Tibial nerve (tissue), 4 donors: Measurements from ENCODE around the gene FAM181A. TPM values are rescaled to one million over a fixed set of nuclear protein-coding genes. Genes with fewer than 3 reads are reported as not detected.

ENCODE experiments used
- DNase-seq, 2 donors: peaks; one replicate each; pipeline ENCODE4 v3.0.0-alpha.2; 2019; ENCODE audit warnings: low spot score in 2 of 2
- H3K27ac ChIP-seq, 4 donors: fragments of 200-600 bp; sonication (generic) in 3 of 4; one replicate each; pipeline ENCODE4 v1.5.1; 2017 to 2019; ENCODE audit warnings: mild to moderate bottlenecking in 1 of 4
- H3K27me3 ChIP-seq, 2 donors: fragments of 200-600 bp; sonication (generic) in 1 of 2; one replicate each; pipeline versions ENCODE4 v1.5.1 to v1.6.0; 2017 to 2019
- H3K36me3 ChIP-seq, 3 donors: fragments of 200-600 bp; sonication (generic); one replicate each; pipeline ENCODE4 v1.5.1; 2018 to 2019
- H3K4me1 ChIP-seq, 4 donors: fragments of 200-600 bp; sonication (generic) in 3 of 4; one replicate each; pipeline ENCODE4 v1.5.1; 2017 to 2019
- H3K4me3 ChIP-seq, 4 donors: fragments of 200-600 bp; sonication (generic) in 3 of 4; one replicate each; pipeline ENCODE4 v1.5.1; 2017 to 2019; ENCODE audit warnings: mild to moderate bottlenecking in 1 of 4, moderate library complexity in 1 of 4
- H3K9me3 ChIP-seq, 4 donors: fragments of 200-600 bp; sonication (generic) in 3 of 4; one replicate each; pipeline ENCODE4 v1.5.1; 2017 to 2019
- EP300 ChIP-seq, 2 donors: sonication (generic); formaldehyde crosslinking; IDR thresholded peaks; one replicate each; pipeline ENCODE4 v1.6.1; 2017; ENCODE audit warnings: antibody characterized with exemption in 2 of 2, mild to moderate bottlenecking in 1 of 2
- POLR2A ChIP-seq, 2 donors: fragments of 450-650 bp; IDR thresholded peaks; one replicate each; pipeline ENCODE4 v1.6.1; 2017; ENCODE audit warnings: antibody characterized with exemption in 2 of 2, mild to moderate bottlenecking in 2 of 2, moderate library complexity in 2 of 2
- WGBS, 2 donors: methylation state at CpG; one replicate each; pipeline ENCODE4 v1.1.5; 2018; 5-methylcytosine and 5-hydroxymethylcytosine counted together
- total RNA-seq, 4 donors: library from RNA; depleted of rRNA; stranded (reverse); fragments of >200 nt; gene quantifications; one replicate each; pipeline ENCODE4 v1.1.0, GENCODE V29; 2016
- TF ChIP-seq, protein P1 (sequence below), 5 experiments: fragments of 200-600 bp in 3 of 5; fragments of 450-650 bp in 2 of 5; sonication (generic) in 3 of 5; IDR thresholded peaks; one replicate each; pipeline ENCODE4 v1.5.1; 2016 to 2019; ENCODE audit warnings: antibody characterized with exemption in 5 of 5, mild to moderate bottlenecking in 3 of 5, moderate library complexity in 2 of 5

FAM181A gene
- total RNA-seq, 4 donors from 2014 or later, result not detected

DNA sequence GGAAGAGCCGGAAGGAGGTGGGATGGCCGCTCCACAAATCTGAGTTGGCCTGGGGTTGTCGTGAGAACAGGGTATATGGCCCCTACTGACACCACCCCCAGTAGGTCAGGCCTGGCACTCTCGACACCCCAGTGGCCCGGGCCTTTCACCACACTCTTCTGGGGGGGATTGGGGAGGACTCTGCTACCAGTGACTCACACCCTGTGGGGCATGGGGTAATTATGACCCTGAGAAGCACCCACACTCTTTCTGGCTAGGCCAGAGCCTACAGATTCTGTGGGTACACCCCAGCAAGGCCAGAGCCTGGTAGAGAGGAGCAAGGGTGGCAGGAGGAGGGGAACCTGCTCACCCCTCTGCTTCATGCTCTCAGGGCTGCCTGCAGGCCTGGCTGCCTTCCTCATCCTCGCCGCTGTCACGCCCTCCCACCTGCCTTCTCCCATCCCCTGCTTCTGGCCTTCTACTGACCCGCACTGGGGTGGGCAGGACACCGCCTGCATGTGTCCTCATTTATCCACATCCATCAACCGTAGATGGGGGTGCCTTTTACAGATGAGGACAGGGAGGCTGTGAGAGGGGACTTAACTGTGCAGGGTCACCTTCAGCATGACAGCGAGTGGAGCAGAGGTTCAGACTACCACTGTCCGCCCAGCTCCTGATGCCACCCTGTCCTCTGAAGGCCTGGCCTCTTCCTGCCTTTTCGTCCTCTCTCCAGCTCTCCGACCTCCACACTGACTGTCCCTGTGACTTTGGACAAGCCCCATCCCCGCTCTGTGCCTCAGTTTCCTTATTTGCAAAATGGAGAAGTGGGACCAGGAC, 30.8 kb downstream of the FAM181A start:
- TF ChIP-seq POLR2A (IDR thresholded peaks at IDR 0.05), result no peak
- TF ChIP-seq, protein P1, sequence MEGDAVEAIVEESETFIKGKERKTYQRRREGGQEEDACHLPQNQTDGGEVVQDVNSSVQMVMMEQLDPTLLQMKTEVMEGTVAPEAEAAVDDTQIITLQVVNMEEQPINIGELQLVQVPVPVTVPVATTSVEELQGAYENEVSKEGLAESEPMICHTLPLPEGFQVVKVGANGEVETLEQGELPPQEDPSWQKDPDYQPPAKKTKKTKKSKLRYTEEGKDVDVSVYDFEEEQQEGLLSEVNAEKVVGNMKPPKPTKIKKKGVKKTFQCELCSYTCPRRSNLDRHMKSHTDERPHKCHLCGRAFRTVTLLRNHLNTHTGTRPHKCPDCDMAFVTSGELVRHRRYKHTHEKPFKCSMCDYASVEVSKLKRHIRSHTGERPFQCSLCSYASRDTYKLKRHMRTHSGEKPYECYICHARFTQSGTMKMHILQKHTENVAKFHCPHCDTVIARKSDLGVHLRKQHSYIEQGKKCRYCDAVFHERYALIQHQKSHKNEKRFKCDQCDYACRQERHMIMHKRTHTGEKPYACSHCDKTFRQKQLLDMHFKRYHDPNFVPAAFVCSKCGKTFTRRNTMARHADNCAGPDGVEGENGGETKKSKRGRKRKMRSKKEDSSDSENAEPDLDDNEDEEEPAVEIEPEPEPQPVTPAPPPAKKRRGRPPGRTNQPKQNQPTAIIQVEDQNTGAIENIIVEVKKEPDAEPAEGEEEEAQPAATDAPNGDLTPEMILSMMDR (IDR thresholded peaks at IDR 0.05), result no peak
- TF ChIP-seq EP300 (IDR thresholded peaks at IDR 0.05), result no peak
- no peak for DNase-seq
- H3K36me3 ChIP-seq, result no peaks in the 10 kb centered on the region
- H3K27ac ChIP-seq, result no peak overlapping the region
- WGBS, 2 donors, result 92 to 94% methylated on average over 14 to 16 of the region's 16 CpGs
- no peaks in the 10 kb centered on the region for H3K27me3 ChIP-seq
- H3K4me1 ChIP-seq, result peaks cover 0 to 31% (median 3%) of the 10 kb centered on the region in 4 donors
- H3K9me3 ChIP-seq, result no peaks in the 10 kb centered on the region
- H3K4me3 ChIP-seq, result no peak overlapping the region

DNA sequence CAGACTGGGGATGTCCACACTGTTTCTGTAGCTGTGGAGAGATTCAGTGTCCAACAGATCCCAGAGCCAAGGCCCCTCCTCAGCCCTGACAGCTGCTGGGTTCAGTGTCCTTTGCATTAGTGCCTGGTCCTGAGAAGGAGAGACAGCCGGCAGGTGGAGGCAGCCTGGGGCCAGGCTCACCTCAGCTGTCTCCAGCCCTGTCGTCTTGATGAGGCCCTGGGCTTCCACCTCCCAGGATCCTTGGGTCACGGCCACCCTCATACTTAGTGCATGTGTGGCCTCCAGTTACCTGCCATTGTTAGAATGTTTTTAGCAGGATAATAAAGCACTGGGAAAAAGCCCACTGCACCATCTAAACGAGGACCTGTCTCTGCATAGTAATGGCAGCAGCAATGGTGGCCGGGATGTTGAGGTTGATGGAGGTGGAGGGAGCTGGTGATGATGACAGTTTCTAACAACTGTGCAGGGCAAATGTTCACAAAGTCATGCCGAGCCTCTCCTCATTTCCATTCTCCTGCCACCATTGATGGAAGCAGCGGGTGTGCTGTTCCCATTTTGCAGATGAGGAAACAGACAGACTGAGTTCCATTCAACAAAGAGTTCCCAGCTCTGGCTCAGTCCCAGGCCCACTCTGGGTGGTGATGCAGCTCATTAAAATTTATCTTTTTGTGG, 31.6 kb downstream of the FAM181A start:
- H3K27me3 ChIP-seq, result no peaks in the 10 kb centered on the region
- WGBS, 2 donors, result 87 to 90% methylated on average over 6 to 7 of the region's 7 CpGs
- no peak for DNase-seq
- no peaks in the 10 kb centered on the region for H3K9me3 ChIP-seq
- H3K4me3 ChIP-seq, result no peak overlapping the region
- TF ChIP-seq EP300 (IDR thresholded peaks at IDR 0.05), result no peak
- TF ChIP-seq, protein P1 (IDR thresholded peaks at IDR 0.05), result no peak
- TF ChIP-seq POLR2A (IDR thresholded peaks at IDR 0.05), result no peak
- peaks cover 0 to 39% (median 3%) of the 10 kb centered on the region in 4 donors for H3K4me1 ChIP-seq
- H3K36me3 ChIP-seq, result no peaks in the 10 kb centered on the region
- H3K27ac ChIP-seq, result peak overlapping the region in 1 of 4 donors; percentile 53

DNA sequence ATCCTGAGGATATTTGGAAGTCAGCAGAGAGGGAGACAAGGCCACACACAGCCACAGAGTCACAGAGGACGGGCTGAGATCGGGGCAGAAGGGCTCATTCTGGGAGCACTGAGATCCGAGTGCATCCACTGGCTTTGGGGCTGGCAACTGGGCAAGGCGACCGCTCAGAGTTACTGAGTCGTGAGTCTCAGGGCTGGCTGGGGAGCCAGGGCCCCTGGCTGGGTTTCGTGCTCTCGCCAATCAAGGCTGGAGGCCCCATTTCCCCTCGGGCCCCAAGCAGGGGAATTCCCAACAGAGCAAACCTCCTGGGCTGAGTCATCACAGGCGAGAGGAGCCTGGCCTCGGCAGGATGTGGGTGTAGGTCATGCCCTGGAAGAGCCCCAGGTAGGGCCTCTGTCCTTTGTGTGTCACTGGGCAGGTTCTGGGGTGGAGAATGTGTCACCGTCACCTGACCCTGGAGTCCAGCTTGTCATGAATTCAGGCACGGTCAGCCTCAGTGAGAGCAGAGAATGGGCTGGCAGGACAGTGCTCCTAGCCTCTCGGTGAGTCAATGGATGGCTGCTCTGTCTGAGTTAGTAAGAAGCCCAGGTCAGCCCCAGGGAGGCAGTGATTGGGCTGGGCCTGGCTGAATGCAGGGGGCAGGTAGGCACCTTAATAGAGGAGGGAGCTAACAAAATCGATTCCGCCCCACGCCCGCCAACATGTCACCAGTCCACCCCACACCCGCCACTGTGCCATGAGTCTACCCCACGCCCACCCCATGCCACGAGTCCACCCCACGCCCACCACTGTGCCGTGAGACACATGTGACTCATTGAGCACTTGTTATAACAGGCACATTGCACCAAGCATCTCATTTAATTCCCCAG, 32.3 kb downstream of the FAM181A start:
- no peak for TF ChIP-seq POLR2A (IDR thresholded peaks at IDR 0.05)
- no peak for TF ChIP-seq EP300 (IDR thresholded peaks at IDR 0.05)
- TF ChIP-seq, protein P1 (IDR thresholded peaks at IDR 0.05), result no peak
- H3K4me1 ChIP-seq, result peaks cover 0 to 41% (median 3%) of the 10 kb centered on the region in 4 donors
- no peaks in the 10 kb centered on the region for H3K9me3 ChIP-seq
- H3K27me3 ChIP-seq, result no peaks in the 10 kb centered on the region
- no peak overlapping the region for H3K4me3 ChIP-seq
- H3K36me3 ChIP-seq, result no peaks in the 10 kb centered on the region
- WGBS, 2 donors, result 63 to 78% methylated on average over 20 to 22 of the region's 23 CpGs
- DNase-seq, result no peak
- peak overlapping the region in 1 of 4 donors; percentile 53 for H3K27ac ChIP-seq

DNA sequence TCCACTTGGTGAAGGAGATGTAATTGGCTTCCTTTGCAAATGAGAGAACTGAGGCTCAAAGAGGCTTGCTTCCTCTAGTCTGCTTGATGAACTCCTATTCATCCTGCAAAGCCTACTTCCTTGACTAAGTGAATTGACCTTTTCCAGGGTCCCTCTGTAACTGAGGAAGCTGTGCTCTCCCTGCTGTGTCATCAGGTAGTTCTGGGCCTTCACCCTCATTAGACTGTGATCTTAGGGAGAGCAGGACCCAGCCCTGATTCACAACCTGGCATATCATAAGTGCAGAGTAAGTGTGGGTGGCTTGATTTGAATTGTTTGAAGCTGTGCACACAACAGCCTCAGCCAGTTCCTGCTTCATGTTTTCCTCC, 32.9 kb downstream of the FAM181A start:
- H3K9me3 ChIP-seq, result no peaks in the 10 kb centered on the region
- TF ChIP-seq POLR2A (IDR thresholded peaks at IDR 0.05) (no peak), EP300 (IDR thresholded peaks at IDR 0.05) (no peak)
- TF ChIP-seq, protein P1 (IDR thresholded peaks at IDR 0.05), result no peak
- H3K27me3 ChIP-seq, result no peaks in the 10 kb centered on the region
- H3K27ac ChIP-seq, result no peak overlapping the region
- peaks cover 0 to 41% (median 3%) of the 10 kb centered on the region in 4 donors for H3K4me1 ChIP-seq
- DNase-seq, result no peak
- H3K4me3 ChIP-seq, result no peak overlapping the region
- no peaks in the 10 kb centered on the region for H3K36me3 ChIP-seq
